HG02678 (cell line): Measurements from ENCODE around the gene PTPN1.
"Not testable (repeated sequence)": the region's sequence is repeated elsewhere in the genome, so short reads cannot be mapped to it uniquely, and the experiment has no call there.

Experiments used
- ATAC-seq: cut with Tn5 transposase; IDR thresholded peaks from one replicate; pipeline ENCODE4 v1.9.1; 2021; ENCODE audit warnings: mild to moderate bottlenecking, moderate library complexity; ENCODE audit not compliant: unreplicated experiment

The PTPN1 gene

GRCh38 chr20:50478162-50478990 lies 31.8 kb upstream of the PTPN1 start:
- peak; percentile 64 for ATAC-seq

GRCh38 chr20:50481741-50482140 lies 28.4 kb upstream of the PTPN1 start:
- no peak for ATAC-seq

GRCh38 chr20:50482396-50482981 lies 27.7 kb upstream of the PTPN1 start:
- no peak for ATAC-seq

DNA sequence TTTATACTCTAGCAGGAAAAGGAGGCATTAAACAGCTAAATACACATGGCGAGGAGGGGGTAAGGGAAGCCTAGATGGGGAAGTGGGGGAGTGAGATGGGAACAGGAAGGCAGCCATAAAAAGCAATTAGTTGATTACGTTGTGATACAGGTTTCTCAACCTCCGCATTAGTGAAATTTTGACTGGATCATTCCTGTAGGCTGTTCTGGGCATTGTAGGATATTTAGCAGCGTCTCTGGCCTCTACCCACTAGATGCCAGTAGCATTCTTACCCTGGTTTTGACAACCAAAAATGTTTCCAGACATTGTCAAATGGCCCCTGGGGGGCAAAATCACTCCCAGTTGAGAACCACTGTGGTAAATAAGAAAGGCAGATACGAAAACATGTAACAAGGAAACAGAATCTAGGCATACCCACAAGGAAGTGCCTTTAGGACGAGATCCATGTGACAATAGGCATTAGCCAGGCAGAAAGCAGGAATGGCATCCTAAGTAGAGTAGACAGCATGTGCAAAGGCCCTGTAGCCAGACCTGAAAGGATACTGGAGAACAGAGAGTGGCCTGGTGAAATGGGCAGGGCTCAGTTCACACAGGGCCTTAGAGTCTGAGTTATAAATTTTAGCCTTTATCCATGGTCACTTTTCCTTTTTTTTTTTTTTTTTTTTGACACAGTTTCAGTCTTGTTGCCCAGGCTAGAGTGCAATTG lies 25.8 kb upstream of the PTPN1 start:
- no peak for ATAC-seq

- no peak for ATAC-seq
Observed at GRCh38 chr20:50487397-50487796, 22.8 kb upstream of the PTPN1 start.

DNA sequence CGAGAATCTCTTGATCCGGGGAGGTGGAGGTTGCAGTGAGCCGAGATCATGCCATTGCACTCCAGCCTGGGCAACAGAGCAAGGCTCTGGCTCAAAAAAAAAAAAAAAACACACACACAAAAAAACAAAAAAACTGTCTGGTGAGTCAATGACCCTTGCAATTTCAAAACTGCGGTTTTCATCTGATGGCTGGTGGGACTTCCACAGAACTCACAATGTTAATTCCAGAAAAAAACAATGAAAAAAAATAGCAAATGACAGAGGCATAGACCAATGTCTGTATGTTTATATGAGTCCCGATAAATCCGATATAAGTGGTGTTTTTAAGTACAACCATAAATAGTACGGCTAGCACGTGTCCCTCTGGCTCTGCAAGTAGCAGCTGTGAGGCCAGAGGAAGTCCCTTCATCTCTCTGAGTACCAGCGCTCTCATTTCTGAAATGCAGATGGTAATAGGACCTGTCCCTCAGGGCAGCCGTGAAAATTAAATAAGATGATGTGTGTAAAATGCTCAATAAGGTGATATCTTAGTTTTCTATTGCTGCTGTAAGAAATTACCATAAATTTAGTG lies 21.9 kb upstream of the PTPN1 start:
- ATAC-seq, result no peak

DNA sequence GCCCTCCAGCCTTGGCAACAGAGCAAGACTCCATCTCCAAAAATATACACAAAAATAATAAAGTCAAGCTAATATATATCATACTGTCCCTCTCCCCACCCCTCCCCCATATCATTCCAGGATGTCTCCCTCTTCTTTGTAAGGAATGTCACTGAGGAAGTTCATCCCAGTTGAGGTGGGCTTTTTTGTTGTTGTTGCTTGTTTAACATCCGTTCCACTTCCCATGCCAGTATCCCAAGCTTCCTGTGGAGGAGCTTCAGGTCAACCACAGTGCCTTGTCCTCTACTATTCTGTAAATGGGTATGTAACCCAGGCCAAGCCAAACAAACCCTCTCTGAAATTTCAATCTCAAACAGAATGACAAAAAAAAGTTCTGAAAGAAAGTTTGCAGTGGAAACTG lies 19.0 kb upstream of the PTPN1 start:
- ATAC-seq, result no peak

DNA sequence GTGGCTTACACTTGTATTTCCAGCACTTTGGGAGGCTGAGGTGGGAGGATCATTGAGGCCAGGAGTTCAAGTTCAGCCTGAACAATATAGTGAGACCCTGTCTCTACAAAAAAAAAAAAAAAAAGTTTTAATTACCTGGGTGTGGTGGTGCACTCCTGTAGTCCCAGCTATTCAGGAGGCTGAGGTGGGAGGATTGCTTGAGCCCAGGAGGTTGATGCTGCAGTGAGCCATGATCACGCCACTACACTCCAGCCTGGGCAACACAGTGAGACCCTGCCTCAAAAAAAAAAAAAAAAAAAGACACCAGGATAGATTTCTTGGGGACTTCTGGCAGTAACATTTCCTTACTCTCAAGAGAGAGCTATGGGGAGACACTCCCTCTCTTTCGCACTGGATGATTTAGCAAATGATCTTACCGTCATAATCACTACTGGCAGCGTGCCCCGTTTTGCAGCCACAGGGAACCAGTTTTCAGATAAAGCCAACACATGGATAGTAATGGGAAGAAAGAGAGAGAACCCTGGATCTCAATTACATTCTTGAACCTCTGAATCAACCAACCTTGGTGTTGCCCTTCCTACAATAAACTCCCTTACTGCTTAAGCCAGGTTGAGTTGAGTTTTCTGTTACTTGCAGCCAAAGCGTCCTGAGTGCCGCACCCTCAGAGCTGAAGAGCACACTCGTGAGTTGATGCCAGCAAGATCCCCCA lies 18.1 kb upstream of the PTPN1 start:
- ATAC-seq, result no peak

GRCh38 chr20:50493881-50494253 lies 16.3 kb upstream of the PTPN1 start:
- no peak for ATAC-seq

- ATAC-seq, result no peak
Observed at GRCh38 chr20:50494428-50494827, 15.8 kb upstream of the PTPN1 start.

DNA sequence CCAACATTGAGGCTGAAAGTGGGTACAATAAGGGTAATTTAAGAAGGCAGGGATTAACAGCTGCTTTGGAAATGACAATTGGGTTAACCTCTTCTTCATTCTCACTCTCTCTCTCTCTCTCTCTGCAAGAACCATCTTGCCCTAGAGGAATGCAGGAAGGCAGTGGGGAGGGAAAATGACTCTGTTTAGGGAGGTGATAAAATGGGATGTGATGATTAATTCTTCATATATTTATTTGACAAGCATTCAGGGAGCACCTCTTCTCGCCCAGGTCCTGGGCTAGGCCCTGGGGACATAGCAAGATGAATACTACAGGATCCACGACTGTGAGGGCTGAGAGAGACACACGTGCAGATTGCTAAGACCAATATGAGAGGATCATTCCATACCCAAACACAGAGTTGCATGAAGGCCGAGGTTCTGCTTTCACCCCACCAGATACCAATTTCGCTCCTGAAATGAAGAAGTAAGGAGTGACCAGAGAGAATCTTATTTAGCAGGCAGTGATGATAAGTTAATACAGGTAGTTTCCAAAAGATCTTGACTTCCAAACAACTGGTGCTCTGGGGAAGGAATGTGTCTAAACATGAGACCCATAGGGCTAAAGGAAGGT lies 13.3 kb upstream of the PTPN1 start:
- ATAC-seq, result no peak

GRCh38 chr20:50498071-50498776 lies 12.0 kb upstream of the PTPN1 start:
- no peak for ATAC-seq

DNA sequence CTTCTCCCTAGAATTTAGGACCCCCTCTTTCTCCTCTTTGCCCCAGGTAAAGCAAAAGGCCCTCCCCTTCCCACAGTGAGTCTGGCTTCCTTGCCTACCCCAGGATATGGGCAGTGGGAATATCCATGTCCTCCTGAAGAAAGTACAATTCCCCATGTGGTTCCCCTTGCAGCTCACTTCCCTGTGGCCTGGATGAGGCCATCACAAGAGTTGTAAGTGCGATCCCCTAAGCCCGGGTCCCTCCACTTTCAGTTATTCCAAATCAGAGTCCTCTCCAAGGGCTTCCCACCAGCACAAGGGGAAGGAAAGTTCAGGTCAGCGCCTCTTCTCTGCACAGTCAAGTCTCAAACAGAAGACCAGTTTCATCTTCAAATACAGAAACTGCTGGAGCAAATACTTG lies 10.2 kb upstream of the PTPN1 start:
- ATAC-seq, result no peak

DNA sequence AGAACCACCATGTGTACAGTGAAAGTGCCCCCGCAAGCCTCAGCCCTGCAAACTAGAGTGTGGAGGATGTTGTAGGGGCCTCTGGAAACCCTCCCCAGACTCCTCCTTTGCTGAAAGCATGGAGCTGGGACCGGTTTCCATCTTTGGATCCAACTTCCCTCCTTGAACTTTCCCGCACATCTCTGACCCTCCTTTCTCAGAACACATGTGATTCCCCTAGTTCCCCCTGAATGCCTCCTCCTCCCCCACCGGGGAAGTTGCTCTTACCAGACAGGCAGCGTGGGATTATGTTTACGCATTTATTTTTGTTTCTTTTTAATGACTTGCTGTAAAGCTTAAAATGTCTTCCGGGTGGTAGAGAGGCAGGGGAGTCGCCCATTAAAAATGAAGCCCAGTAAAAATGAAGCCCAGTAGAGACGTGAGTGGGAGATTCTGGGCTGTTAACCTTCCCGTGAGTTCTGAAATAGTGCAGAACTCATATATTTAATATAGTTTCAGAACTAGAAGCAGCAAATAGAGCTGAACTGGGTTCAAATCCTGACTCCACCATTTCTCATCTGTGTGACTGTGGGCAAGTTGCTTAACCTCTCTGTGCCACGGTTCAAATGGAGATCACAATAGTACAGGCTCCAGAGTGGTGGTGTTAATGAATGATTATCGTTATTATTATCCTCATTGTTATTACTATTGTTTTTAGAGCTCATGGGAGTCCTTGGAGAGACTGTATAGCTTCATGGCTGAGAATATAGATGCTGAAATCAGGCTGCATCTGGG lies 8.0 kb upstream of the PTPN1 start:
- no peak for ATAC-seq

- ATAC-seq, result no peak
Observed at GRCh38 chr20:50504231-50504823, 5.9 kb upstream of the PTPN1 start.

GRCh38 chr20:50506270-50506579 lies 4.0 kb upstream of the PTPN1 start:
- ATAC-seq, result no peak

DNA sequence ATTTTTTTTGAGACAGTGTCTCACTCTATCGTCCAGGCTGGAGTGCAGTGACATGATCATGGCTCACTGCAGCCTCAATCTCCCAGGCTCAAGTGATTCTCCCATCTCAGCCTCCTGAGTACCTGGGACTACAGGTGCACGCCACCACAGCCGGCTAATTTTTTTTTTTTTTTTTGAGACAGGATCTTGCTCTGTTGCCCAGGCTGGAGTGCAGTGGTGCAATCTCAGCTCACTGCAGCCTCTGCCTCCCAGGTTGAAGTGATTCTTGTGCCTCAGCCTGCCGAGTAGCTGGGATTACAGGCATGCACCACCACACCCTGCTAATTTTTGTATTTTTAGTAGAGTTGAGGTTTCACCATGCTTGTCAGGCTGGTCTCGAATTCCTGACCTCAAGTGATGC lies 2.4 kb upstream of the PTPN1 start:
- ATAC-seq, result not testable (repeated sequence)

GRCh38 chr20:50508171-50508755 lies 1.9 kb upstream of the PTPN1 start:
- ATAC-seq, result no peak
